GM18519 (cell line): ENCODE measurements around the gene ITPRIP.

ENCODE experiments used
- ATAC-seq: cut with Tn5 transposase; IDR thresholded peaks from one replicate; pipeline ENCODE4 v1.9.1; 2021; ENCODE audit warnings: mild to moderate bottlenecking, moderate library complexity; ENCODE audit not compliant: unreplicated experiment, low FRiP score

ITPRIP gene

DNA sequence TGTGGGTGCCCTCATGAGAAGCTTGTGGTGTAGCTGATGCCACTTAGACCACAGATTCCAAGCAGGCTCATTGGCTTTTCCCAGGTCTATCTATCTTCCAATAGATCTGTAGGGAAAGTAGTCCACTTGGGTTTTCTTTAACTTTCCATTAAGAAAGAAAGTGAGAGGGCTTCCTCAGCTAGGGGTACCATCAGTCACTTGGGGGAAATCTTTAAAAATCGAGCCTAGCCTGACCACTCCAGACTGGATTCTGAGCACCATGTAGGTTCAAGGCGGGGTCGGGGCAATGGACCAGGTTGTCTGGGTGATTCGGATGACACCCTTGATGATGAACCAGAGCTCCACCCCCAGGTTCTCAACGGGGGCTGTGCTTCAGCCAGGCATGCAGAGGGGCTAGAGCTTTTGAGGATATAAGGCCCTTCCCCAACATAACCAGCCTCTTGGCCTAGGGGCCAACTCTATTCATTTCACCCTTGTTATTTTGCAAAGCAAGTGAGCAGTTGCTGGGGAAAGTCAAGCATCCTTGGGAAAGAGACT, 27.0 kb downstream of the ITPRIP start:
- ATAC-seq: no peak

DNA sequence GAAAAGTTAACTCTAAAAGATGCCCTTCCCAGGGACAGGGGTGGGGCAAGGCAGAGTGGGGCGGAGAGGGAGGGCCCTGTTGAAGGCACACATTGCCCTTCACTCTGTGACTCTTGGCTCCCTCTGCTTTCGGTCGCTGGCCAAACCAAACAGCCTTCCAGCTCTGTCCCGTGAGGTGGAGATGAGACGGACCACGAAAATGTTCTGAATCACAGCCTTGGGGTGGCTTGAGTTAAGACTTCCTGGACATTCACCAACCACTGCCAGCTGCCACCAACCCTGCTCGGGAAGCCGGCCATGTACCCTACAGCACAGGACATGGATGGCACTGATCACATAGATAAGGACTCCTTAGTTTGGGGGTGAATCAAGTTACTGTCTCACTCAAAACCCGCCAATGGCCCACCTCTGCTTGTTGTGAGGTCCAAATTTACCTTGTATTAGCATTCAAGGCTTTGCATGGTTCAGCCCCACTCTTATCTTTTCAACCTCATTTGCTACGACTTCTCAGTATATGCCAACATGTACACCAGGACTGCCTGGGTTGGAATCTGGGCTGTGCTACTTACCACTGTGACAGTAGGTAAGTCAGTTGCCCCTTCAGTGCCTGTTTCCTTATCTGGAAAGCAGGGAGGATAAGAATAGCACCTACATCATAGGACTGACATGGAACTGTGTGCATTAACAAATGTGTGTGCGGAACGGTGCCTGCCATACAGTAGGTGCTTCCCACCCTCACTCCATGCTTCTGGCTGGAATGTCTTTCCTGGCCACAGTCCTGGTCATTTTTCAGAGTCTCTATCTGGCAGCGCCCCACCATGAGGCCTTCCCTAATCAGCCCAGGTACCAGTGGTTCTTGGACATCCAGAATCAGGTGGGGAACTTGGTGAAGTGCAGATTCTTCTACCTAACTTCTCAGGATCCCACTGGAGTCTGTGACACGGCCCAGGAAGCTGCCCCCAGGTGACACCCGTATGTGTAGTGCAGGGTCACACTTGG, 28.0 kb downstream of the ITPRIP start:
- ATAC-seq: no peak

GRCh38 chr10:104308439-104308903, 29.8 kb downstream of the ITPRIP start:
- ATAC-seq: peak; percentile 74

- no peak for ATAC-seq
These were observed 30.5 kb downstream of the ITPRIP start for GRCh38 chr10:104307576-104308438.

DNA sequence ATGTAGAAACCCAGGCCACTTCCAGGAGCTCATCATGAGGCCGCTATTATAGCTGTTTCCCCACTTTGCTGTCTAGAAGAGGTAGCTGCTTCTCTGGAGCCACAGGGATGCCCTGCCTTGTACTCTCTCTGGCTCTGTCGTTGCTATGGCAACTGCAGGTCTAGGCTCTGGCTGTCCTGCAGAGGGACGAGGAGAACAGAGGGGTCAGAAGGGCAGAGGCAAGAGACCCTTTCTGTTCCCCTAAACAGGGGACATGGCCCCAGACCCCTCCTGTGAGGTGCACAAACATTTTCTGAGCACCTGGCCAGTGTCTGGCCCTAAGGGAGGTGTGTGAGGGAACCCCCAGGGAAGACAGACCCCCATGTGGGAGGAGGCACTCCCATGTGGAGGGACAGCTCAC, 31.4 kb downstream of the ITPRIP start:
- ATAC-seq: no peak

GRCh38 chr10:104304927-104305326, 33.3 kb downstream of the ITPRIP start:
- no peak for ATAC-seq

DNA sequence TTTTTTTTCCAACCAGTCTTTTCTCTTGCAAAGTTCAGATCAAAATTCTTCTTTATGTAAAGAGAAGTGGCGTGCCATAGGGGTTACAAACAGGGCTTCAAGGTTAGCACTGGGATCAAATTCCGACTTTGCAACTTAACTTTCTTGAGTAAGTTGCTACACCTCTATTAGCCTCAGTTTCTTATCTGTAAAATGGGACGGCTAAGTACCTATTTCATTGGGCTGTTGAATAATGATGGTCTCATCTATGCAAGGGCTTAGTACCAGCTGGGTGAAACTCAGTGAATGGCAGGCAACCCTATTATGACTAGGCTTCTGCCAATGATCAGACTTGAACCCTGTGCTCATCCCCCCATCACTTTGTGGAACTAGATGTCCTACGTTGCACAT, 33.9 kb downstream of the ITPRIP start:
- ATAC-seq: no peak

GRCh38 chr10:104303594-104304355, 34.5 kb downstream of the ITPRIP start:
- no peak for ATAC-seq

GRCh38 chr10:104301907-104302690, 36.2 kb downstream of the ITPRIP start:
- ATAC-seq: no peak

GRCh38 chr10:104300736-104301292, 37.5 kb downstream of the ITPRIP start:
- no peak for ATAC-seq

DNA sequence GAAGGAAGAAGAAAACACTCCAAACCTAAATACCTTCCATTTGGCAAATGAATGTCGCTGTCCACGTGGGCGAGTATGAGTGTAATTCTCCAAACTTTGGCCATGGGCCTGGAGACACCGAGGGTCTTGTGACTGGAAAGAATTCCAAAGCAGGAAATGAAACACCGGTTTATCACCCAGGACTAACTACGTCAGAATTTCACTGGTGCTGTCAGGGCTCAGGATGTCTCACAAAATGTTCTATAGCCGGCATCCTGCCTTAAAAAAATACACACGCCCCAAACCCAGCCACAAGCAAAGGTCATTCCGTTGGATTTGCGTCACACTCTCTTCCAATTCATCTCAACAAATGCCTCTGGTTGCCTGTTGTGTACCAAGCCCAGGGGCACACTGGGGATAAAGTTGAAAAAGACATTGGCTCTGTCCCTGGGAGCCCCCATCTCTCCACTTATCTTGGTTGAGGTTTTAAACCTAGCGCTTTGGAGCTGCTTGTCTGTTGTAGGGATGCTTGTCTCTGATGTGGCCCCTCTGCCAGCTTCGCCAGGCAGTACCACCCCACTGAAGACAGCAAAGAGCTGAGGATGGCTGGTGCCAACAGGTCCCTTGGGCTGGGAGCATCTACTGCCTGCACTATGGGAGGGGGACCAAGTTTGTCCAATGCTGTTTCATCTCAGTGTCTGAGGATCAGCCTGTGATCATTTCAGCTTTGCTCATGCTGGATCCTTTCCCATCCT, 38.1 kb downstream of the ITPRIP start:
- no peak for ATAC-seq

GRCh38 chr10:104299031-104299904, 39.0 kb downstream of the ITPRIP start:
- no peak for ATAC-seq

- no peak for ATAC-seq
These were observed 40.3 kb downstream of the ITPRIP start for GRCh38 chr10:104297697-104298660.

DNA sequence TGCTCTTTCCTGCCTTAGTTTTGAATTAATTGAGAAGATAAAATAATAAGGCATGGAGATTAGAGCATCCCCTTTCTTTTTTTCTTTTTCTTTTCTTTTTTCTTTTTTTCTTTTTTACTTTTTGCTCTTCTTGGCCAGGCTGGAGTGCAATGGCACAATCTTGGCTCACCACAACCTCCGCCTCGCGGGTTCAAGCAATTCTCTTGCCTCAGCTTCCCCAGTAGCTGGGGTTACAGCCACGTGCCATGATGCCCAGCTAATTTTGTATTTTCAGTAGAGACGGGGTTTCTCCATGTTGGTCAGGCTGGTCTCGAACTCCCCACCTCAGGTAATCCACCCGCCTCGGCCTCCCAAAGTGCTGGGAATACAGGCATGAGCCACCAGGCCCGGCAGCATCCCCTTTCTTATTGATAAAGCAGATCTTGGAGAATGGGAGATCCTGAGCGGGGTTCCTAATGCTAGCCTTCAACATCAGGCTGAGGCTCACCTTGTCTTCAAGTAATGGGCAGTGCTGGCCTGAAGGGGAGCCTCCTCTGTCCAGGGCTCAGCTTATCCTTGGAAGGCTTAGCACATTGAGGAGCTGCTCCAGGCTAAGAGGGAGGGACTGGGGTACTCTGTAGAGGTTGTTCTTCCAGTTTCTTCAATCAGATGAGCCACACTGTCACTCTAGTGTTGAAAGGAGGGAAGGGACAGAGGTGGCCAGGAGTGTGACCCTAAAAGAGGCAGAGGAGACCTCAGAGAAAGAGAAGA, 41.4 kb downstream of the ITPRIP start:
- no peak for ATAC-seq

- ATAC-seq: no peak
These were observed 44.4 kb downstream of the ITPRIP start for GRCh38 chr10:104293781-104294321.
